GM12874 (cell line): Measurements from ENCODE around the gene PACS2.

Experiments
- TF ChIP-seq, protein P1 (sequence below): IDR thresholded peaks from 2 replicates; pipeline ENCODE4 v1.5.1; 2011; ENCODE audit warnings: low read depth, mild to moderate bottlenecking, control low read depth, low read length, moderate library complexity; ENCODE audit not compliant: insufficient read depth

PACS2 gene

GRCh38 chr14:105299654-105300541 lies 14.7 kb upstream of the PACS2 start:
- TF ChIP-seq, protein P1, sequence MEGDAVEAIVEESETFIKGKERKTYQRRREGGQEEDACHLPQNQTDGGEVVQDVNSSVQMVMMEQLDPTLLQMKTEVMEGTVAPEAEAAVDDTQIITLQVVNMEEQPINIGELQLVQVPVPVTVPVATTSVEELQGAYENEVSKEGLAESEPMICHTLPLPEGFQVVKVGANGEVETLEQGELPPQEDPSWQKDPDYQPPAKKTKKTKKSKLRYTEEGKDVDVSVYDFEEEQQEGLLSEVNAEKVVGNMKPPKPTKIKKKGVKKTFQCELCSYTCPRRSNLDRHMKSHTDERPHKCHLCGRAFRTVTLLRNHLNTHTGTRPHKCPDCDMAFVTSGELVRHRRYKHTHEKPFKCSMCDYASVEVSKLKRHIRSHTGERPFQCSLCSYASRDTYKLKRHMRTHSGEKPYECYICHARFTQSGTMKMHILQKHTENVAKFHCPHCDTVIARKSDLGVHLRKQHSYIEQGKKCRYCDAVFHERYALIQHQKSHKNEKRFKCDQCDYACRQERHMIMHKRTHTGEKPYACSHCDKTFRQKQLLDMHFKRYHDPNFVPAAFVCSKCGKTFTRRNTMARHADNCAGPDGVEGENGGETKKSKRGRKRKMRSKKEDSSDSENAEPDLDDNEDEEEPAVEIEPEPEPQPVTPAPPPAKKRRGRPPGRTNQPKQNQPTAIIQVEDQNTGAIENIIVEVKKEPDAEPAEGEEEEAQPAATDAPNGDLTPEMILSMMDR: no peak

- TF ChIP-seq, protein P1: no peak
Measured at GRCh38 chr14:105300542-105301102, 13.9 kb upstream of the PACS2 start, which contains the start of gene BRF1. Gene BRF1 (minus strand): TSS chr14:105301001. CDS start chr14:105300629, 372 bp downstream.

- TF ChIP-seq, protein P1: no peak
Measured at GRCh38 chr14:105301103-105301914, 13.2 kb upstream of the PACS2 start.

DNA sequence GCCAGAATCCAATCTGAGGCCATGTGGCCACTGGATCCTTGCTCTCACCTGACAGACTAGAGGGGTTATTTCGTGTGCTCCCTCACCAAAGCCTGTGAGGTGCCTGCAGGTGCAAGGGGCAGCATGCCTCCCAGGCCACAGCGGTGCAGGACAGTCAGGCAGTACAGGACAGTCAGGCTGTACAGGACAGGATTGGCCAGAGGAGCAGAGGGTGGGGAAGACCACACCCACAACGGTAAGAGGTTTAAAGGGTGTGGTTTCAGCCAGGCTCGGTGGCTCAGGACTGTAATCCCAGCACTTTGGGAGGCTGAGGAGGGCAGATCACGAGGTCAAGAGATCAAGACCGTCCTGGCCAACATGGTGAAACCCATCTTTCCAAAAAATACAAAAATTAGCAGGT lies 10.6 kb upstream of the PACS2 start:
- TF ChIP-seq, protein P1: no peak

GRCh38 chr14:105304565-105304964 lies 10.0 kb upstream of the PACS2 start:
- TF ChIP-seq, protein P1: no peak

DNA sequence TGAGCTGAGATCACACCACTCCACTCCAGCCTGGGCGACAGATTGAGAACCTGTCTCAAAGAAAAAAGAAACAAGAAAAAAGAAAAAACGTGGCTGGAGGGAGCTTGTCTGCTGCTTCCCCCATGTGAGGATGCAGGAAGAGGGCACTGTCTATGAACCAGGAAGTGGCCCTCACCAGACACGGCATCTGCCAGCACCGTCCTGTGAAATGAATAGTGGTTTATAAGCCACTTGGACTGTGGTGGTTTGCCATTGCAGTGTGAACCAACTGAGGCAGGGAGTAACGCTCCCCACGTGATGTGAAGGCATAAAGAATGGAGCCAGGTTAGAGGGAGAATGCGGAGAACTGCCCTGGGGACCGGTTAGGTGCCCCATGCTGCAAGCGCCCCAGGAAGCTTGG lies 9.2 kb upstream of the PACS2 start:
- TF ChIP-seq, protein P1: no peak

GRCh38 chr14:105305791-105306190 lies 8.8 kb upstream of the PACS2 start:
- TF ChIP-seq, protein P1: no peak
